Measurements from ENCODE around the gene WFIKKN2.

Gene WFIKKN2

DNA sequence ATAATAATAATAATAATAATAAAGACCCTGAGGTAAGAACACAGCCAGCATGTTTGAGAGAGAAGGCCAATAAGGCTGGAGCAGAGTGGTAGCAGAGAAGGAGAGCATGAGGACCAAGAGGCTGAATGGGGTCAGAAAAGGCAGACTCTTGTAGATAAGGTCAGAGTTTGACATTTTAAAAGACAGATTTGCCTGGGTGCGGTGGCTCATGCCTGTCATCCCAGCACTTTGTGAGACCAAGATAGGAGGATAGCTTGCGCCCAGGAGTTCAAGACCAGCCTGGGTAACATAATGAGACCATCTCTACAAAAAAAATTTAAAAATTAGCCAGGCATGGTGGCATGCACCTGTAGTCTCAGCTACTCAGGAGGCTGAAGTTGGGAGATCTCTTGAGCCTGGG, 11.0 kb upstream of the WFIKKN2 start:
- no peak for DNase-seq (ENCODE audit: low read depth)
- no peak overlapping the region for H3K4me3 ChIP-seq (ENCODE audit: low read depth, low read length)
- TF ChIP-seq, protein P1, sequence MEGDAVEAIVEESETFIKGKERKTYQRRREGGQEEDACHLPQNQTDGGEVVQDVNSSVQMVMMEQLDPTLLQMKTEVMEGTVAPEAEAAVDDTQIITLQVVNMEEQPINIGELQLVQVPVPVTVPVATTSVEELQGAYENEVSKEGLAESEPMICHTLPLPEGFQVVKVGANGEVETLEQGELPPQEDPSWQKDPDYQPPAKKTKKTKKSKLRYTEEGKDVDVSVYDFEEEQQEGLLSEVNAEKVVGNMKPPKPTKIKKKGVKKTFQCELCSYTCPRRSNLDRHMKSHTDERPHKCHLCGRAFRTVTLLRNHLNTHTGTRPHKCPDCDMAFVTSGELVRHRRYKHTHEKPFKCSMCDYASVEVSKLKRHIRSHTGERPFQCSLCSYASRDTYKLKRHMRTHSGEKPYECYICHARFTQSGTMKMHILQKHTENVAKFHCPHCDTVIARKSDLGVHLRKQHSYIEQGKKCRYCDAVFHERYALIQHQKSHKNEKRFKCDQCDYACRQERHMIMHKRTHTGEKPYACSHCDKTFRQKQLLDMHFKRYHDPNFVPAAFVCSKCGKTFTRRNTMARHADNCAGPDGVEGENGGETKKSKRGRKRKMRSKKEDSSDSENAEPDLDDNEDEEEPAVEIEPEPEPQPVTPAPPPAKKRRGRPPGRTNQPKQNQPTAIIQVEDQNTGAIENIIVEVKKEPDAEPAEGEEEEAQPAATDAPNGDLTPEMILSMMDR (IDR thresholded peaks at IDR 0.05; ENCODE audit: low read depth, low read length, missing control alignments) = no peak
- in situ Hi-C loops (cut with HindIII; ENCODE audit: low sequenced_read_pairs) = no loop called here

GRCh38 chr17:50825188-50825587, 10.2 kb upstream of the WFIKKN2 start:
- DNase-seq (ENCODE audit: low read depth) = no peak
- in situ Hi-C loops (cut with HindIII; ENCODE audit: low sequenced_read_pairs) = no loop called here
- no peak overlapping the region for H3K4me3 ChIP-seq (ENCODE audit: low read depth, low read length)
- TF ChIP-seq, protein P1 (IDR thresholded peaks at IDR 0.05; ENCODE audit: low read depth, low read length, missing control alignments) = no peak

GRCh38 chr17:50828508-50829170, 6.7 kb upstream of the WFIKKN2 start:
- DNase-seq (ENCODE audit: low read depth) = no peak
- no peak overlapping the region for H3K4me3 ChIP-seq (ENCODE audit: low read depth, low read length)
- in situ Hi-C loops (cut with HindIII; ENCODE audit: low sequenced_read_pairs) = no loop called here
- TF ChIP-seq, protein P1 (IDR thresholded peaks at IDR 0.05; ENCODE audit: low read depth, low read length, missing control alignments) = no peak

DNA sequence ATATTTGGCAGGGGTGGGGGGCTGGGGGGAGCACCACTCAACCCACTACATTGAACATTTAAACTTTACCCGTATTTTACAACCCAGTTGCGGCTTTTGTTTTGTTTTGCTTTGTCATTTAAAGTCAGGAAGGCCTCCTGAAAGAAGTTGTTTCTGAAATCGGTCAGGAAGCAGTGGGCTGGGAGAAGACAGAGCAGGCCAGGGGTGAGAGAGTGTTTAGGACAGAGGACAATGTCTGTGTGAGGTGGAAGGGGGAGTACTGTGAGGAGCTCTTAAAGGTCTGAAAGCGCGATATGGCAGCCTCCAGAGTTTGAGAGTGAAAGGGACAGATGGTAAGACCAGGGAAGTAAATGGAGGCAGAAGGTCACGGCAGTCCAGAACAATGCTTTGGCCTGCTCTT, 6.1 kb upstream of the WFIKKN2 start:
- DNase-seq (ENCODE audit: low read depth) = no peak
- TF ChIP-seq, protein P1 (IDR thresholded peaks at IDR 0.05; ENCODE audit: low read depth, low read length, missing control alignments) = no peak
- in situ Hi-C loops (cut with HindIII; ENCODE audit: low sequenced_read_pairs) = no loop called here
- no peak overlapping the region for H3K4me3 ChIP-seq (ENCODE audit: low read depth, low read length)

DNA sequence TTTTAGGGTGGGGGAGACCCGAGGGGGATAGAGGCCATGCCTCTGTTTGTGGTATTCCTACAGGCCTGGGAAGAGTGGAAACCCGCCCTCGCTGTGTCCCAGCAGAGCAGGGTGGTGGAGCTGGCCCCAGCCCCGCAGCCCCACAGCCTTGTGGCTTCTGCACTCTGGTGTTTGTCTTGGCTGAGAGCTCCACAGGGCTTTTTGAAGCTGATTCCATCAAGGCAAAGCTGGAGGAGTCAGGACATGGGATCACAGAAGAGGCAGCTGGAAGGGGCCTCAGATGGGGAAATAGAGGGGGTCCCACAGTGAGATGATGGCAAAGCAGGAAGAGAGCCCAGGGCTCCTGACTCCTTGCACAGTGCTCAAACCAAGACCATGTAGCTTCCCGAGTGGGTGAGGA, 5.0 kb upstream of the WFIKKN2 start:
- TF ChIP-seq, protein P1 (IDR thresholded peaks at IDR 0.05; ENCODE audit: low read depth, low read length, missing control alignments) = no peak
- H3K4me3 ChIP-seq (ENCODE audit: low read depth, low read length) = no peak overlapping the region
- in situ Hi-C loops (cut with HindIII; ENCODE audit: low sequenced_read_pairs) = loop anchor here (10.0 kb wide), 1 partner anchor 46 kb away; no protein-coding TSS in a partner anchor
- DNase-seq (ENCODE audit: low read depth) = no peak

GRCh38 chr17:50830994-50831393, 4.4 kb upstream of the WFIKKN2 start:
- TF ChIP-seq, protein P1 (IDR thresholded peaks at IDR 0.05; ENCODE audit: low read depth, low read length, missing control alignments) = no peak
- no peak overlapping the region for H3K4me3 ChIP-seq (ENCODE audit: low read depth, low read length)
- DNase-seq (ENCODE audit: low read depth) = no peak
- in situ Hi-C loops (cut with HindIII; ENCODE audit: low sequenced_read_pairs) = loop anchor here (10.0 kb wide), 1 partner anchor 46 kb away; no protein-coding TSS in a partner anchor
